LNCaP clone FGC (cell line): ENCODE data around the gene HDAC4.

Experiments
- DNase-seq: peaks from one replicate; pipeline ENCODE4 v3.0.0-alpha.2; 2011; ENCODE audit warnings: low read depth
- H3K4me3 ChIP-seq: 2 replicates; pipeline ENCODE4 v1.5.1; 2011; ENCODE audit warnings: mild to moderate bottlenecking, low read depth, low read length, control low read depth
- TF ChIP-seq, protein P1 (sequence below): IDR thresholded peaks from 2 replicates; pipeline ENCODE4 v1.5.1; 2012; ENCODE audit warnings: mild to moderate bottlenecking; ENCODE audit not compliant: control insufficient read depth, insufficient read depth; ENCODE audit errors: extremely low read depth

HDAC4 gene

DNA sequence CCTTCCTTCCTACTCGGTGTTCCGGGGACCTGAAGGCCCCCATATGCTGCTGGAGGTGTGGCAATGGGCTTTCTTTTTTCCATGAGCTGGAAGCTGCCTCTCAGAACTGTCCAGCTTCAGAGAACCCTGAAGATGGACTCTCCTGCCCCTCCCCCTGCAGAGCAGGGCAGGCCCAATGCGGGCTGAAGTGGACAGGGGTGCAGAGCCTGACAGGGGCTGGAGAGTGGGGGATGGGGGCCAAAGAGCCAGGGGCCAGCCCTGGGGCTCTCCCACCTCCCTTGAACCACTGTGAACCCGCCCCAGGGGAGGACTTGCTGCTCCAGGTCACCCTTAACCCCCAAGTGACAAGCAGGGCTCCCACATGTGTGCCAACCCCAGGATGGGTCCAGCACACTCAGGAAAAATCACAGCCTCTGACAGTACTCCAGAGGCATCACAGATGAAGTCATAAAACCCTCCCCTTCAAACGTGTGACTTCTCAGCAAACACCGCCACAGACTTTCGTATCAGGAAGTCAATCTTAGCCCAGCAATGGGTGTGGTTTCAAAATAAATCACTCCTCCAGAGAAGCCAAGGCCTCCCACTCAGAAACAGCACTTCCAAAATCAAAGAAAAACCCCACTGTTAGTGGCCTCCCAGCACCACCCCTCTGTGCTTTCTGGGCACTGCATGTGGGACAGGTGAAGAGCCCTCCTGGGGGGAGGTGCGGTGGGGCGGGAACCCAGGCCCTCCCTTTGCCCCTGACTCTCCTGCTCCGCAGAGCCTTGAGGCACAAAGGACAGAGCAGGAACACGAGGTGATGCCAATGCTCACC, 135.8 kb downstream of the HDAC4 start:
- peak; percentile 68 for DNase-seq
- no peak overlapping the region for H3K4me3 ChIP-seq
- TF ChIP-seq, protein P1, sequence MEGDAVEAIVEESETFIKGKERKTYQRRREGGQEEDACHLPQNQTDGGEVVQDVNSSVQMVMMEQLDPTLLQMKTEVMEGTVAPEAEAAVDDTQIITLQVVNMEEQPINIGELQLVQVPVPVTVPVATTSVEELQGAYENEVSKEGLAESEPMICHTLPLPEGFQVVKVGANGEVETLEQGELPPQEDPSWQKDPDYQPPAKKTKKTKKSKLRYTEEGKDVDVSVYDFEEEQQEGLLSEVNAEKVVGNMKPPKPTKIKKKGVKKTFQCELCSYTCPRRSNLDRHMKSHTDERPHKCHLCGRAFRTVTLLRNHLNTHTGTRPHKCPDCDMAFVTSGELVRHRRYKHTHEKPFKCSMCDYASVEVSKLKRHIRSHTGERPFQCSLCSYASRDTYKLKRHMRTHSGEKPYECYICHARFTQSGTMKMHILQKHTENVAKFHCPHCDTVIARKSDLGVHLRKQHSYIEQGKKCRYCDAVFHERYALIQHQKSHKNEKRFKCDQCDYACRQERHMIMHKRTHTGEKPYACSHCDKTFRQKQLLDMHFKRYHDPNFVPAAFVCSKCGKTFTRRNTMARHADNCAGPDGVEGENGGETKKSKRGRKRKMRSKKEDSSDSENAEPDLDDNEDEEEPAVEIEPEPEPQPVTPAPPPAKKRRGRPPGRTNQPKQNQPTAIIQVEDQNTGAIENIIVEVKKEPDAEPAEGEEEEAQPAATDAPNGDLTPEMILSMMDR: no peak

DNA sequence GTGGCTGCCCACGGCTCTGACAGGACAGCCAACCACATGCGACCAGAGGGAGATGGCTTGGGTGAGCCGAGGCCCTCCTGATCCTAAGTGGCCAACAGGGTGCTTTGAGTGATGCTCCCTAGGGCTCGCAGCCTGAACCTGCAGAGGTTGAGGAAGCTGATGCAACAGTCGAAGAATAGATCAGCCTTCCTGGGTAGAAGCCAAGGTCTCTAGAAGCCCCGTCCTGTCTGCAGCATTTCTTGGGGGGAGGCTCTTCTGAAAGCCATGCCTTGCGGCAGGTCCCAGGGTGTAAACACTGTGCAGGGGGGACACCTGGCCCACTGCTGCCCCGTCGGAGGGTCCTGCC, 136.4 kb downstream of the HDAC4 start:
- H3K4me3 ChIP-seq: no peak overlapping the region
- TF ChIP-seq, protein P1: no peak
- no peak for DNase-seq

- no peak overlapping the region for H3K4me3 ChIP-seq
- DNase-seq: no peak
- TF ChIP-seq, protein P1: no peak
Observed at GRCh38 chr2:239263669-239264491, 136.9 kb downstream of the HDAC4 start.

- TF ChIP-seq, protein P1: no peak
- no peak overlapping the region for H3K4me3 ChIP-seq
- DNase-seq: no peak
Observed at GRCh38 chr2:239263231-239263630, 137.6 kb downstream of the HDAC4 start.

DNA sequence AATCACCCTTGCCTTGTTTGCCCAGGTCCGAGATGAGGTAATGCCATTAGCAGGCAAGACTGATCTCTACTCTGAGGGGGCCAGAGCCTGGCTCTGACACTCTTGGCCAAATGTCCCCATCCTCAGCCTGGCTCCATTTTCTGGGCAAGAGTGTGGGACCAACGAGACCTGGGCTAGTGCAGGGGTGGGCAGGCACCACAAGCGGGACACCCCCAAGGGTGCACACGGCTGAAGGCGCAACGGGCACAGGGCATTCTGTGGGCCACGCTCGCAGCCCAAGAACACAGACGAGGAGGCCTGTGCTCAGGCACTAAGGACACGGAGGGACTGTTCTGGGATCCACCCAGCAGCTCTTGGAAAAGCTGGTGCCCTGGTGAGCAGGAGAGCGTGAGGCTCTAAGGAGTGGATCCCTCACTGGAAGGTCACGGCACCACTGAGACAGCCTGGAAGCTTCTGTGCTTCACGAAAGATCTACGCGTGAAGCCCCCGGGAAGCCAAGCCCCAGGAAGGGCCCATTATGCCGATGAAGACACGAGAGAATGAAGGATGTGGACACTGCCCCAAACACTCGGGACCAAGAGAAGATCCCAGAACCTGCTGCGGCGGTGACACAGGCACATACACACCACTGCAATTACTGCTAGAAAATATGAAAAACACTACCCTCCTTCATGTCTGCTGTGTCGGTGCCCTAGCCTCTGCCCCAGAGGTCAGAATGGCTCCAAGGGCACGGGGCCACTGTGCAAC, 138.2 kb downstream of the HDAC4 start:
- no peak for DNase-seq
- TF ChIP-seq, protein P1: no peak
- H3K4me3 ChIP-seq: no peak overlapping the region

DNA sequence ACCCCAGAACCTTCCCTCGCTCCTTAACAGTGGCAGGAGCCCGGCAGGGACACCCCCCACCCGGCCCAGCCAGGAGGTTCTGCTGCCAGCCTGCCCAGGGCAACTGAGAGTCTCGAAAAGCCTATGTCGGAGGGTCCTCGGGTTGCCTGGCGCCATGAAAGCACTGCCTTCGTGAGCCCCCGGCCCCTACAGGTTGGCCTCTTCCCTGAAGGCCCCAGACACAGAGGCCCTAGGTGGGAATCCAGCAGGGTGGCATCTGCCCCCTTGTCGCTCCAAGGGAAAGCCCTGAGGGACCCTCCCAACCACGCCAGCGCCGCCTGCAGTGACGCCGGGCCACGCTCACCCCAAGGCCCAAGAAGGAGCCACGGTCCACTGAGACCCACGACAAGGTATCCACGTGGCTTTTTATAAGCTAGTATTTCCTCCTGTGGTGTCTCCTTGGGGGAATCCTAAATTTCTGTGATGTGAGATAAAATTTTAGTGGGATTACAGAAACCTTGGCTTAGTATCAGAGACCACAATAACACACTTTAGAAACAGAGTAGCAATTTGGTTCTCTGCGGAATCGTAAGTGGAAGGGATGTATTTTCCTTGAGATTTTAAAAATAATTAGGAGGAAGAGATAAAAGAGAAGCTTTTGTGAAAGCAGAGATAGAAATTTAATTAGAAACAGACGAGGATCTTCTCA, 138.9 kb downstream of the HDAC4 start:
- TF ChIP-seq, protein P1: no peak
- no peak for DNase-seq
- no peak overlapping the region for H3K4me3 ChIP-seq
